DND-41 (cell line): Measurements from ENCODE around the gene AP4M1.

ENCODE experiments used
- ATAC-seq: fragments of 200-7000 bp; cut with Tn5 transposase; 3 replicates; pipeline ENCODE4 v1.9.1; 2021; ENCODE audit warnings: low read depth; ENCODE audit not compliant: insufficient read depth
- DNase-seq: peaks from one replicate; pipeline ENCODE4 v3.0.0-alpha.2; 2020
- H2AFZ ChIP-seq: 2 replicates; pipeline ENCODE4 v1.6.0; 2012; ENCODE audit warnings: low read depth, low read length
- H3K27ac ChIP-seq: 2 replicates; pipeline ENCODE4 v1.5.1; 2012; ENCODE audit warnings: low read length, inconsistent platforms
- H3K27me3 ChIP-seq: fragments of 200-600 bp; sonication (generic); 2 replicates; pipeline ENCODE4 v1.6.0; 2012; ENCODE audit warnings: low read length, mild to moderate bottlenecking, inconsistent platforms; ENCODE audit not compliant: insufficient read depth, poor library complexity
- H3K36me3 ChIP-seq: 2 replicates; pipeline ENCODE4 v1.5.1; 2012; ENCODE audit warnings: low read length, inconsistent platforms; ENCODE audit not compliant: insufficient read depth
- H3K4me1 ChIP-seq: 2 replicates; pipeline ENCODE4 v1.5.1; 2012; ENCODE audit warnings: mild to moderate bottlenecking, low read length; ENCODE audit not compliant: insufficient read depth
- H3K4me2 ChIP-seq: 2 replicates; pipeline ENCODE4 v1.6.0; 2012; ENCODE audit warnings: mild to moderate bottlenecking, moderate library complexity, low read length, inconsistent platforms; ENCODE audit not compliant: insufficient read depth
- H3K4me3 ChIP-seq, 2 experiments: fragments of 200-600 bp in 1 of 2; shearing (Covaris generic) in 1 of 2; 2 replicates each; pipeline ENCODE4 v1.5.1; 2012 to 2016; ENCODE audit warnings: inconsistent platforms in 2 of 2, low read length in 2 of 2, mild to moderate bottlenecking in 2 of 2, low read depth in 1 of 2, moderate library complexity in 1 of 2
- H3K79me2 ChIP-seq: 2 replicates; pipeline ENCODE4 v1.6.0; 2012; ENCODE audit warnings: low read length, inconsistent platforms; ENCODE audit not compliant: insufficient read depth
- H3K9ac ChIP-seq: 2 replicates; pipeline ENCODE4 v1.6.0; 2012; ENCODE audit warnings: low read depth, mild to moderate bottlenecking, inconsistent platforms, low read length, moderate library complexity
- H3K9me3 ChIP-seq: 2 replicates; pipeline ENCODE4 v1.5.1; 2012; ENCODE audit warnings: low read length, moderate library complexity, mild to moderate bottlenecking, inconsistent platforms; ENCODE audit not compliant: insufficient read depth, severe bottlenecking
- H4K20me1 ChIP-seq: 2 replicates; pipeline ENCODE4 v1.6.0; 2012; ENCODE audit warnings: low read length; ENCODE audit not compliant: insufficient read depth
- CTCF ChIP-seq: IDR thresholded peaks from 2 replicates; pipeline ENCODE4 v1.5.1; 2012; ENCODE audit warnings: borderline replicate concordance, low read length, moderate library complexity, mild to moderate bottlenecking; ENCODE audit not compliant: poor library complexity, severe bottlenecking; ENCODE audit errors: extremely low read depth
- EZH2 ChIP-seq: IDR thresholded peaks from 3 replicates; pipeline ENCODE4 v1.6.1; 2012; ENCODE audit warnings: borderline replicate concordance, low read depth, mild to moderate bottlenecking, moderate library complexity, low read length, inconsistent platforms; ENCODE audit not compliant: severe bottlenecking

AP4M1 gene

GRCh38 chr7:100120733-100121036 is 19.2 kb downstream of the AP4M1 start:
- H3K27ac ChIP-seq, result peak overlapping the region; percentile 80
- peak overlapping the region; percentile 84 for H2AFZ ChIP-seq
- H3K4me3 ChIP-seq, result peak overlapping the region; percentile 70 to 73; a peak in 3 of 4 replicates
- H3K9me3 ChIP-seq, result no peaks in the 10 kb centered on the region
- H3K4me1 ChIP-seq, result peaks cover 50% of the 10 kb centered on the region
- TF ChIP-seq EZH2 (no peak), CTCF (no peak)
- ATAC-seq, result no peak
- no peaks in the 10 kb centered on the region for H3K27me3 ChIP-seq
- no peaks in the 10 kb centered on the region for H4K20me1 ChIP-seq
- peak overlapping the region; percentile 79 for H3K4me2 ChIP-seq
- H3K9ac ChIP-seq, result peak overlapping the region; percentile 75
- peaks cover 51% of the 10 kb centered on the region for H3K79me2 ChIP-seq
- peaks cover 22% of the 10 kb centered on the region for H3K36me3 ChIP-seq
- DNase-seq, result no peak

DNA sequence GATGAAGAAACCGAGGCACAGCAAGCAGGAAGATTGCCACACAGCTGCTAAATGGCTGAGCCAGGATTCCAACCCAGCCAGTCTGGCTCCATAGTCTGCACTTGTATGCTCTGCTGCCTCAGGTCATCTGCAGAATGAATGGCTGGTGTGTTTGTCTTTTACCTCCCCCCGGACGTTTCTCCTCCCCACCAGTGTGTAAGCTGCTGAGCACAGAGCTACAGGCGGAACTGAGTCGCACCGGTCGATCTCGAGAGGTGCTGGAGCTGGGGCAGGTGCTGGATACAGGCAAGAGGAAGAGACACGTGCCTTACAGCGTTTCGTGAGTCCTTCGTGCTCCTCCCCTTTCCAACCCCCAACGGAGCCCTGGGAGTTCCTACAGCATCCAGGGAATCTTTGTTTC is 20.6 kb downstream of the AP4M1 start:
- peaks cover 22% of the 10 kb centered on the region for H3K36me3 ChIP-seq
- H3K9me3 ChIP-seq, result no peaks in the 10 kb centered on the region
- no peak overlapping the region for H3K27ac ChIP-seq
- H3K9ac ChIP-seq, result no peak overlapping the region
- ATAC-seq (no peak), DNase-seq (no peak)
- TF ChIP-seq EZH2 (no peak), CTCF (no peak)
- peaks cover 58% of the 10 kb centered on the region for H3K4me1 ChIP-seq
- no peak overlapping the region for H3K4me2 ChIP-seq
- H2AFZ ChIP-seq, result no peak overlapping the region
- H3K79me2 ChIP-seq, result peaks cover 60% of the 10 kb centered on the region
- H4K20me1 ChIP-seq, result no peaks in the 10 kb centered on the region
- H3K27me3 ChIP-seq, result no peaks in the 10 kb centered on the region
- H3K4me3 ChIP-seq, result no peak overlapping the region

GRCh38 chr7:100122568-100122967 is 21.1 kb downstream of the AP4M1 start:
- Histone ChIP-seq H3K9ac (no peak overlapping the region), H3K36me3 (peaks cover 22% of the 10 kb centered on the region), H3K4me2 (no peak overlapping the region), H2AFZ (no peak overlapping the region), H3K79me2 (peaks cover 60% of the 10 kb centered on the region), H3K9me3 (no peaks in the 10 kb centered on the region), H3K4me1 (peaks cover 58% of the 10 kb centered on the region), H3K4me3 (no peak overlapping the region), H3K27ac (no peak overlapping the region), H3K27me3 (no peaks in the 10 kb centered on the region), H4K20me1 (no peaks in the 10 kb centered on the region)
- TF ChIP-seq EZH2 (no peak), CTCF (no peak)
- ATAC-seq (no peak), DNase-seq (no peak)
